Activated CD4-positive, CD25-positive, alpha-beta regulatory T cell treated with anti-CD3 and anti-CD28 coated beads, Interleukin-2, amount 50 U/mL, for 72 hours (primary cell): ENCODE data around the gene ADGRA3.

Experiments
- DNase-seq: peaks from one replicate; pipeline ENCODE4 v3.0.0; 2021

The ADGRA3 gene

GRCh38 chr4:22345055-22345454 is 170.8 kb downstream of the ADGRA3 start:
- no peak for DNase-seq

- DNase-seq = no peak
These were observed 172.3 kb downstream of the ADGRA3 start for GRCh38 chr4:22343606-22344005.

GRCh38 chr4:22339491-22339890 is 176.4 kb downstream of the ADGRA3 start:
- DNase-seq = no peak

GRCh38 chr4:22338796-22339195 is 177.1 kb downstream of the ADGRA3 start:
- no peak for DNase-seq
